Uterus (tissue), 4 donors: ENCODE results near the gene SETBP1. TPM values are rescaled to one million over a fixed set of nuclear protein-coding genes. Genes with fewer than 3 reads are reported as not detected.

Source experiments
- DNase-seq, 2 donors: peaks; one replicate each; pipeline ENCODE4 v3.0.0-alpha.2; 2019 to 2020
- H3K27ac ChIP-seq, 2 donors: fragments of 200-600 bp; sonication (generic); 1 replicate in 1 of 2; 2 replicates in 1 of 2; pipeline ENCODE4 v1.5.1; 2016 to 2018
- H3K27me3 ChIP-seq, 2 donors: fragments of 200-600 bp; sonication (generic); one replicate each; pipeline ENCODE4 v1.5.1; 2018 to 2019; ENCODE audit warnings: control low read depth in 1 of 2
- H3K36me3 ChIP-seq, 2 donors: fragments of 200-600 bp; sonication (generic); one replicate each; pipeline ENCODE4 v1.5.1; 2019; ENCODE audit warnings: control low read depth in 1 of 2
- H3K4me1 ChIP-seq, 2 donors: fragments of 200-600 bp; sonication (generic); one replicate each; pipeline ENCODE4 v1.5.1; 2018 to 2019; ENCODE audit warnings: control low read depth in 1 of 2
- H3K4me3 ChIP-seq, 2 donors: fragments of 200-600 bp; sonication (generic); 1 replicate in 1 of 2; 2 replicates in 1 of 2; pipeline ENCODE4 v1.5.1; 2018 to 2019; ENCODE audit warnings: mild to moderate bottlenecking in 1 of 2
- H3K9me3 ChIP-seq, 2 donors: fragments of 200-600 bp; sonication (generic); one replicate each; pipeline ENCODE4 v1.5.1; 2019; ENCODE audit warnings: control low read depth in 1 of 2
- POLR2A ChIP-seq, 2 donors: fragments of 450-650 bp; IDR thresholded peaks; one replicate each; pipeline ENCODE4 v1.6.1; 2016; ENCODE audit warnings: antibody characterized with exemption in 2 of 2, mild to moderate bottlenecking in 1 of 2, moderate library complexity in 1 of 2
- intact Hi-C: fragments of 100-400 bp; cut with DNase I; formaldehyde crosslinking; loops from one replicate; pipeline ENCODE4 v1.15.1; 2023; ENCODE audit warnings: low total_unique reads
- total RNA-seq, 4 donors: library from RNA; depleted of rRNA in 3 of 4; stranded (reverse); fragments of >200 nt in 3 of 4; gene quantifications; one replicate each; pipeline versions ENCODE4 v1.1.0 to v1.2.4, GENCODE V29; 2014 to 2023
- TF ChIP-seq, protein P1 (sequence below), 4 experiments: fragments of 200-600 bp in 2 of 4; fragments of 450-650 bp in 2 of 4; sonication (generic) in 2 of 4; IDR thresholded peaks; one replicate each; pipeline ENCODE4 v1.5.1; 2016 to 2019; ENCODE audit warnings: antibody characterized with exemption in 4 of 4, mild to moderate bottlenecking in 2 of 4, moderate library complexity in 1 of 4
- donor health status: DM: yes; HTN: yes; CAD: no.

The SETBP1 gene
- total RNA-seq, 4 donors from 2014 or later: 16.8 to 74.0 (median 36.9) TPM

DNA sequence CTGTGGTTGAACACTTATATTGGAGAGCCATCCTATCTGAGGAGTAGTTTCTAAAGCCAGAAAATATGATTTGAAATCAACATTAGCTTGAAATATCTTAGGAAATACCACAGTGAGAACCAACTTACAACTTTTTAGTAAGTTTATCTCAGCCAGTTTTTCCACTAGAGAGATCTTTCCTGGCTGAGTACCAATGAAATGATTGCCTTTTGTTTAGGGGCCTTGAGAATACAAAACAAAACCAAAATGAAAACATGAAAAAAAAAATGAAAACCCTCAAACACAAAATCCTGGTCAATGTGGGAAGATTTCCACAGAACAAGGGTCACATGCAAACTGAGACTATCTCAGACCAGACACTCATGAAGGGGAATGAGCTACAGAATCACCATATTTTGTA, 429.0 kb downstream of the SETBP1 start:
- no peak for TF ChIP-seq POLR2A (IDR thresholded peaks at IDR 0.05)
- TF ChIP-seq, protein P1, sequence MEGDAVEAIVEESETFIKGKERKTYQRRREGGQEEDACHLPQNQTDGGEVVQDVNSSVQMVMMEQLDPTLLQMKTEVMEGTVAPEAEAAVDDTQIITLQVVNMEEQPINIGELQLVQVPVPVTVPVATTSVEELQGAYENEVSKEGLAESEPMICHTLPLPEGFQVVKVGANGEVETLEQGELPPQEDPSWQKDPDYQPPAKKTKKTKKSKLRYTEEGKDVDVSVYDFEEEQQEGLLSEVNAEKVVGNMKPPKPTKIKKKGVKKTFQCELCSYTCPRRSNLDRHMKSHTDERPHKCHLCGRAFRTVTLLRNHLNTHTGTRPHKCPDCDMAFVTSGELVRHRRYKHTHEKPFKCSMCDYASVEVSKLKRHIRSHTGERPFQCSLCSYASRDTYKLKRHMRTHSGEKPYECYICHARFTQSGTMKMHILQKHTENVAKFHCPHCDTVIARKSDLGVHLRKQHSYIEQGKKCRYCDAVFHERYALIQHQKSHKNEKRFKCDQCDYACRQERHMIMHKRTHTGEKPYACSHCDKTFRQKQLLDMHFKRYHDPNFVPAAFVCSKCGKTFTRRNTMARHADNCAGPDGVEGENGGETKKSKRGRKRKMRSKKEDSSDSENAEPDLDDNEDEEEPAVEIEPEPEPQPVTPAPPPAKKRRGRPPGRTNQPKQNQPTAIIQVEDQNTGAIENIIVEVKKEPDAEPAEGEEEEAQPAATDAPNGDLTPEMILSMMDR (IDR thresholded peaks at IDR 0.05): no peak
- intact Hi-C loops: no loop called here

DNA sequence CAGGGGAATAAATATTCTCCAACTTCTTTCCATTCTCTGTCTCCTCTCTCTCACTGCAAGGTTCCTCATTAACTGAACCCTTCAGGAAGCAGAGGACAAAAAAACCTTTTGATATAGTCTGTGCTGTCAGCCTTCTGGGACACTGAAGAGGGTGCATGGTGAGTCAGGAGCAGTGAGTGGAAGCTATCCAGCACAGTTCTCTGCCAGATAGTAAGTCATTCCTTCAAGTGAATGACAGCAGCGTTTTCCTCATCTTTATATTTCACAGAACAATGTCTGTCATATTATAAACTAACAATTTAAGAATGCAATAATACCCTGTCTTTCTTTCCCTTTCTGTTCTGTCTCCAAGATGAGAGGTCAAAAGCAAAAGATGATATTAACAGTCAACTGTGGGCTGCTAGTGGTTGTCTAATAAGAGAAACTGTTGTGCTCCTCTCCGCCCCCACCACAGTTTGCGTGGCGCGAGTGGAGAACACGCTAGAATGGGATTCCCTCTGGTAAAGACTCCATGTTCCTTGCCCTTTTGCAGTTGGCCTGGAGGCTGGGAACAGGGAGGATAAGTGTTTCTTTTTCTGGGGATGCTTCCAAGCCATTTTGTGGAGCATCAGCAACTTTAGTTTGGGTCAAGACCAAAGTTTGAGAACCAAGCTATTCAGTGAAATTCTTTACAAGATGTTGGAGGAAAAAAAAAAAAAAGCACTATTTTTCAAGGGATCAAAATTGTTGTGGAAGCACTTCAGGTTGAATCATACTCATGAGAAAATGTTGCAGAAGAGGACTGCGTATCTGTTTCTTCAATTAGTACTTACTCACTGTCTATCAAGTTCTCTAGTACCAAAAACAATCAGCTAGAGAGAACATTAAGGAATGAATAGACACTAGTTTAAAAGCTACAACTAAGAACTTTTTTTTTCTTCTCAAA, 430.2 kb downstream of the SETBP1 start:
- Histone ChIP-seq H3K9me3 (no peaks in the 10 kb centered on the region), H3K27ac (peak overlapping the region; percentile 61 to 62)

More for the DNA sequence above, 429.0 kb downstream of the SETBP1 start:
- peak overlapping the region in 1 of 2 donors; percentile 61 for H3K27ac ChIP-seq
- H3K9me3 ChIP-seq: no peaks in the 10 kb centered on the region
- no peak overlapping the region for H3K4me3 ChIP-seq
- no peaks in the 10 kb centered on the region for H3K4me1 ChIP-seq
- no peaks in the 10 kb centered on the region for H3K27me3 ChIP-seq
- H3K36me3 ChIP-seq: no peaks in the 10 kb centered on the region
- no peak for DNase-seq

DNA sequence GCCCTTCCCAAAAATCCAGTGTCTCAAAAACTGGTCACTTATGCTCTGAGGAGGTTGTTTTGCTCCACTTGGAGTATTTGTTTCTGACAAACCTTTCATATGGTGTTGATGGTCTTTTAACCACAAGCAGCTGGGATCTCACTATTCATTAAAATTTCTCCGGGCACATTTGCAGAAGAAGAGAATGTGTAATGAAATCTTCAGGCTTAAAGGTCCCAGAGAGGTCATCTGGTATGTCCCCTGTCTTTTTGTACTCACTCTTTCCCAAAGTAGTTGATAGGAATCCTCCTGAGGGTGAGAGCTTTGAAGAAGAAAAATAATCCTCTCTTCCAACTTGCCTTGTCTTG, 430.8 kb downstream of the SETBP1 start:
- H3K4me3 ChIP-seq: no peak overlapping the region
- peak overlapping the region; percentile 61 to 62 for H3K27ac ChIP-seq
- no peaks in the 10 kb centered on the region for H3K27me3 ChIP-seq
- intact Hi-C loops: no loop called here
- TF ChIP-seq, protein P1 (IDR thresholded peaks at IDR 0.05): no peak
- no peak for TF ChIP-seq POLR2A (IDR thresholded peaks at IDR 0.05)
- no peaks in the 10 kb centered on the region for H3K36me3 ChIP-seq
- no peak for DNase-seq
- no peaks in the 10 kb centered on the region for H3K4me1 ChIP-seq
- no peaks in the 10 kb centered on the region for H3K9me3 ChIP-seq

More for the DNA sequence above, 430.2 kb downstream of the SETBP1 start:
- Histone ChIP-seq H3K27me3 (no peaks in the 10 kb centered on the region), H3K4me3 (no peak overlapping the region), H3K36me3 (no peaks in the 10 kb centered on the region), H3K4me1 (no peaks in the 10 kb centered on the region)
- intact Hi-C loops: no loop called here
- TF ChIP-seq, protein P1 (IDR thresholded peaks at IDR 0.05): no peak
- TF ChIP-seq POLR2A (IDR thresholded peaks at IDR 0.05): no peak
- peak; percentile 57 to 71 for DNase-seq

DNA sequence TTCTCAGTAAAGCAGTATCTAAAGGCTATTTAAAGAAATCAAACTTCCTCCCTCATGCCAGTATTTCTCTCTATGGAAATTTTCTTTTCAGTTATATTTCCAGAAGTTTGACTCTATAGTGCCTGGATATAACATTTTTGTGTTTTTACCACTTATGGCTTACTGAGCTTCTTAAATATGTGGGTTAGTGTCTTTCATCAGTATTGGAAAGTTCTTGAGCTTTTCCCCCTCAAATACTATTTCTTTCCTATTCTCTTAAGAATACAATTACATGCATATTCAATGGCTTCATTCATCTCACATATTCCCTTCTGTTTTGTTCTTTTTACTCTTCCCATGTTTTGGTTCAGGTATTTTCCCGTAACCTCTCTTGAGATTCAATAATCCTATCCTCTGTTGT, 432.0 kb downstream of the SETBP1 start:
- Histone ChIP-seq H3K4me3 (no peak overlapping the region), H3K9me3 (no peaks in the 10 kb centered on the region), H3K27ac (no peak overlapping the region), H3K4me1 (no peaks in the 10 kb centered on the region), H3K36me3 (no peaks in the 10 kb centered on the region), H3K27me3 (no peaks in the 10 kb centered on the region)
- intact Hi-C loops: no loop called here
- DNase-seq: no peak
- TF ChIP-seq, protein P1 (IDR thresholded peaks at IDR 0.05): no peak
- no peak for TF ChIP-seq POLR2A (IDR thresholded peaks at IDR 0.05)

DNA sequence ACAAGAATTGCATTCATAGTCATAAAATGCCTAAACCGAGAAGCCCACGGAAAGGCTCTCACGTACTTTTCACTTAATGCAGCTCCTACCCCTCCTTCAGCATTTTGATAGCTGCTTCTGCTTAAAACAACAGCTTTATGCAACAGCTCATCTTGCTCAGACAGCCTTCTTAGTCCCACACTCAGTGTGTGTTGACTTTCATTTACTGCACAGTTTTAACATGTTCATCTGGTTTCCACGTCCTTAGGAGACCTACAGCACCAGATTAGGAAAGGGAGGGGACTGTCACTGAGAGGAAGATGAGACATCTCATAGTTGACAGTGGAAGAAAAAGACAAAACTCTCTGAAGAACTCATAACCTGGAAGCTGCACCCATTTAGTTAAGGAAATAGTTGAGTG, 435.4 kb downstream of the SETBP1 start:
- no peak for DNase-seq
- H3K4me3 ChIP-seq: no peak overlapping the region
- no peaks in the 10 kb centered on the region for H3K4me1 ChIP-seq
- no peaks in the 10 kb centered on the region for H3K36me3 ChIP-seq
- no peak overlapping the region for H3K27ac ChIP-seq
- no peaks in the 10 kb centered on the region for H3K9me3 ChIP-seq
- TF ChIP-seq, protein P1 (IDR thresholded peaks at IDR 0.05): no peak
- no peak for TF ChIP-seq POLR2A (IDR thresholded peaks at IDR 0.05)
- intact Hi-C loops: no loop called here
- H3K27me3 ChIP-seq: no peaks in the 10 kb centered on the region
